ENCODE data around the gene CREB3L2. TPM values are rescaled to one million over a fixed set of nuclear protein-coding genes. Genes with fewer than 3 reads are reported as not detected.
"Not testable (repeated sequence)": the region's sequence is repeated elsewhere in the genome, so short reads cannot be mapped to it uniquely, and the experiment has no call there.

Gene CREB3L2
- total RNA-seq, 4 donors from 2014 or later = 2.8 to 12.0 (median 5.4) TPM

DNA sequence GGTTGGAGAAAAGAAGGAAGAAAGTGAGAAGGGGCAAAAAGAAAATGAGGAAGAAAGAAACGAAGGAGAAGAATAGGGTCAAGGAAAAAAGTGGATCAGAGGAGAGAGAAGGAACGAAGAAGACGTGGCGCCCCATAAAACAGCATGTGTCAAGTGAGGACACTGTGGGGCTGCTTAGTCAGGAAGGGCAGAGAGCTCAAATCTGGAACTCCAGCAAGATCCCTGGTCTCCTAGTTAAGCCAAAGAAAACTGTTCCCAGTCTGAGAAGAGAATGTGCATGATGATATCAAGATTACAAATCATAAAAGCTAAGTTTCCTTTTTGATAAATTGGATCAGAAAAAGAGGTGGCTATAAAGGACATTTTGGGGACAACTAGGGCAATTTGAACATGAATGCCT lies 33.0 kb downstream of the CREB3L2 start:
- Histone ChIP-seq H3K27me3 (no peaks in the 10 kb centered on the region), H3K4me1 (peaks cover 10 to 22% of the 10 kb centered on the region in 2 donors), H3K9me3 (no peaks in the 10 kb centered on the region), H3K27ac (no peak overlapping the region), H3K4me3 (no peak overlapping the region), H3K36me3 (no peaks in the 10 kb centered on the region)
- ATAC-seq (no peak), DNase-seq (no peak)
- intact Hi-C loops (cut with DNase I; ENCODE audit: low total_unique reads) (no loop called here), in situ Hi-C loops (cut with MboI; ENCODE audit: low sequenced_read_pairs in 4 of 4) (no loop called here)
- TF ChIP-seq, protein P1, sequence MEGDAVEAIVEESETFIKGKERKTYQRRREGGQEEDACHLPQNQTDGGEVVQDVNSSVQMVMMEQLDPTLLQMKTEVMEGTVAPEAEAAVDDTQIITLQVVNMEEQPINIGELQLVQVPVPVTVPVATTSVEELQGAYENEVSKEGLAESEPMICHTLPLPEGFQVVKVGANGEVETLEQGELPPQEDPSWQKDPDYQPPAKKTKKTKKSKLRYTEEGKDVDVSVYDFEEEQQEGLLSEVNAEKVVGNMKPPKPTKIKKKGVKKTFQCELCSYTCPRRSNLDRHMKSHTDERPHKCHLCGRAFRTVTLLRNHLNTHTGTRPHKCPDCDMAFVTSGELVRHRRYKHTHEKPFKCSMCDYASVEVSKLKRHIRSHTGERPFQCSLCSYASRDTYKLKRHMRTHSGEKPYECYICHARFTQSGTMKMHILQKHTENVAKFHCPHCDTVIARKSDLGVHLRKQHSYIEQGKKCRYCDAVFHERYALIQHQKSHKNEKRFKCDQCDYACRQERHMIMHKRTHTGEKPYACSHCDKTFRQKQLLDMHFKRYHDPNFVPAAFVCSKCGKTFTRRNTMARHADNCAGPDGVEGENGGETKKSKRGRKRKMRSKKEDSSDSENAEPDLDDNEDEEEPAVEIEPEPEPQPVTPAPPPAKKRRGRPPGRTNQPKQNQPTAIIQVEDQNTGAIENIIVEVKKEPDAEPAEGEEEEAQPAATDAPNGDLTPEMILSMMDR (IDR thresholded peaks at IDR 0.05 in 4 of 5, conservative IDR thresholded peaks at IDR 0.05 in 1 of 5) = no peak
- no peak for TF ChIP-seq POLR2A (IDR thresholded peaks at IDR 0.05)

- intact Hi-C loops (cut with DNase I; ENCODE audit: low total_unique reads); ATAC-seq; H3K36me3 ChIP-seq; DNase-seq; H3K9me3 ChIP-seq; H3K27ac ChIP-seq; H3K27me3 ChIP-seq; H3K4me3 ChIP-seq; in situ Hi-C loops (cut with MboI; ENCODE audit: low sequenced_read_pairs in 4 of 4): not testable (repeated sequence)
- peaks cover 10 to 17% of the 10 kb centered on the region in 2 donors for H3K4me1 ChIP-seq
Observed at GRCh38 chr7:137968339-137968738, 33.5 kb downstream of the CREB3L2 start.

DNA sequence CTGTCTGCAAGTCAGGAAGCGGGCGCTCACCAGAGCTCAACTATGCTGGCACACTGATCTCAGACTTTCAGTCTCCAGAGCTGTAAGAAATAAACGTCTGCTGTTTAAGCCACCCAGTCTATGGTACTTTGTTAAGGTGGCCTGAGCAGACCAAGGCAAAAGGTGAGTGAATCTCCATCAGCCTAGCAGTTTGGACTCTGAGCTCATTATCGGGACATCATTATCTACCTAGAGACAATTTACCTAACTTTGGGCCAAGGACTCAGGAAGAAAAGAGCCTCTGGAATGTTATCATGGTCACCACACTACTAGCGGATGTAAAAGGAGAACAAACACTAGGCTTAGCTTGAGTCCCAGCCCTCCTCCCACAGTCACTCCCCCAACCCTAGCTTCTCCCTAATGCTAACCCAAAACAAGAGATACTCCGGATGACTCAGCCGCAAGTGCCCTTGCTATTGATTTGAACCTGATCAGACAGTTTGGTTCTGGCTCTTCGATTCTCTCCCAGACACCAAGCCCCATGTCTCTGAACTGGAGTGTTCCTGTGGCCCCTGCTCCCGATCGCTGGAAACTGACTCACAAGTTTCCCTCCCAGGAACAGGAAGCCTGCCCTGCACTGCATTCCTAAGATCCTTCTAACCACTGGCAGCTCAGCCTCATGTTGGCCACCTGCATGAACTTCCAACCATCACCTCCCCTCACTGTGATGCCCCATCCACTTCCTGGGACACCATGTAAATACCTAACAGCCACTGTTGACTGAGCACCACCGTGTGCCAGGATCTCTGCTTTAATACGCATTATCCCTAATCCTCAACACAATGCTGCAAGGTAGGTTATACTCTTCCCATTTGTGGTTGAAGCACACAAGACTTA lies 34.5 kb downstream of the CREB3L2 start:
- ATAC-seq (no peak), DNase-seq (no peak)
- Histone ChIP-seq H3K4me1 (peaks cover 10 to 15% of the 10 kb centered on the region in 2 donors), H3K4me3 (no peak overlapping the region), H3K9me3 (no peaks in the 10 kb centered on the region), H3K27ac (no peak overlapping the region), H3K27me3 (no peaks in the 10 kb centered on the region), H3K36me3 (no peaks in the 10 kb centered on the region)
- intact Hi-C loops (cut with DNase I; ENCODE audit: low total_unique reads) (no loop called here), in situ Hi-C loops (cut with MboI; ENCODE audit: low sequenced_read_pairs in 4 of 4) (no loop called here)
- TF ChIP-seq, protein P1 (IDR thresholded peaks at IDR 0.05 in 4 of 5, conservative IDR thresholded peaks at IDR 0.05 in 1 of 5) = no peak
- no peak for TF ChIP-seq POLR2A (IDR thresholded peaks at IDR 0.05)

GRCh38 chr7:137966641-137967142 lies 35.2 kb downstream of the CREB3L2 start:
- intact Hi-C loops (cut with DNase I; ENCODE audit: low total_unique reads) = no loop called here
- Histone ChIP-seq H3K27ac (no peak overlapping the region), H3K36me3 (no peaks in the 10 kb centered on the region), H3K9me3 (no peaks in the 10 kb centered on the region), H3K27me3 (no peaks in the 10 kb centered on the region), H3K4me3 (no peak overlapping the region), H3K4me1 (peaks cover 10 to 15% of the 10 kb centered on the region in 2 donors)
- TF ChIP-seq POLR2A (IDR thresholded peaks at IDR 0.05) = no peak
- no peak for ATAC-seq
- DNase-seq = no peak
- in situ Hi-C loops (cut with MboI; ENCODE audit: low sequenced_read_pairs in 4 of 4) = no loop called here

DNA sequence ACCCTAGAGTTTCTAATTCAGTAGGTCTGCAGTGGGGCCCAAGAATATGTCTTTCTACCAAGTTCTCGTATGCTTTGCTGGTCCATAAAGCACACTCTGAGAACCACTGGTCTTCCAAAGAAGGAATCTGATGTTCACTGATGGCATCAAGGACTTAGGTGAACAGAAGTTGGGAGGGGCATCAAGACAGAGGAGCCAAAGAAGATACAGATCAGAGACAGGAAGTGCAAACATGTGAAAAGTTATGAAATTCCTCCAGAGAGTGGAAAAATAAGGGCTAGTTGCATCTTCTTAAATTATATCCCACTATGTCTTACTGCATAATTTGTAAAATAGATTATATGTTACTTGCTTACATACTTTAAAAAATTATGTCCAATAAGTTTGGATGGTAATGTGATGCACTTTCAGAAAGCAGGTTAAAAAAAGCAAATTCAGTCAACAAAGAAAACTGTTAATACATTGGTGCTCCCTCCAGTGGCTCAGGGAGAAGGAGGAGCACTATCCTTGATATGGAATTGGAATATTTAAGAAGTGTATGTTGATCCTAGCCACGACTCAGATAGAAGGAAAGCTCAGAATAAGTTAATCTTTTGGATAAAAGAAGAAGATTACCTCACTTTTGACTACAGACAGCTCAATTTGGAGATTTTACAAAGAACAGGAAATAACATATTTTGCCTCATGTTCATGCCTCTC lies 35.8 kb downstream of the CREB3L2 start:
- H3K9me3 ChIP-seq = no peaks in the 10 kb centered on the region
- H3K27me3 ChIP-seq = no peaks in the 10 kb centered on the region
- ATAC-seq = no peak
- no peak overlapping the region for H3K27ac ChIP-seq
- no peak for TF ChIP-seq POLR2A (IDR thresholded peaks at IDR 0.05)
- TF ChIP-seq, protein P1 (IDR thresholded peaks at IDR 0.05 in 4 of 5, conservative IDR thresholded peaks at IDR 0.05 in 1 of 5) = no peak
- in situ Hi-C loops (cut with MboI; ENCODE audit: low sequenced_read_pairs in 4 of 4) (no loop called here), intact Hi-C loops (cut with DNase I; ENCODE audit: low total_unique reads) (no loop called here)
- no peak overlapping the region for H3K4me3 ChIP-seq
- H3K4me1 ChIP-seq = peaks cover 10 to 15% of the 10 kb centered on the region in 2 donors
- no peak for DNase-seq
- H3K36me3 ChIP-seq = no peaks in the 10 kb centered on the region
